ENCODE results near the gene MED17.

Gene MED17

DNA sequence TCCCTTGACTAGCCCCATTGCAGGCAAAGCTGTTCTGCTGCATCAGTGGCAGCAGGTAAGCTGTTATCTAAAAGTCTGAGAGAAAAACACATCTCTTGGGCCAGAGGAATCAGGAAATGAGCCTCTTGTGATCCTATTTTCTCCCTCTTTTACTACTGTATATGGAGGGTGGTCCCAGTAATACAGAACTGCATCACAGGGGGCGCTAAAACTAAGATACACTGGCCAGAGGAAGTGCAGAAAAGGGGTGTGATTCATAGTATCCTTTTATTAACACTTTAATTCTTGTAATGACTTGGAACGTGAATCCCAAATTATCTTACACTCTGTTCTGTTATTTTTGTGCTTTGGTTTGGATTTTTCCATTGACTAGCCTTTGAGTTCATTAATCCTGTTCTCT is 8.8 kb upstream of the MED17 start:
- TF ChIP-seq GATA2 (IDR thresholded peaks at IDR 0.05; ENCODE audit: low read depth, low read length) (no peak), GATA3 (IDR thresholded peaks at IDR 0.05; ENCODE audit: low read depth, low read length) (no peak)

- TF ChIP-seq GATA3 (IDR thresholded peaks at IDR 0.05; ENCODE audit: low read depth, low read length) (no peak), GATA2 (IDR thresholded peaks at IDR 0.05; ENCODE audit: low read depth, low read length) (no peak)
Observed at GRCh38 chr11:93783362-93783761, 720 bp upstream of the MED17 start.

GRCh38 chr11:93783765-93784144 is 327 bp upstream of the MED17 start:
- TF ChIP-seq GATA3 (IDR thresholded peaks at IDR 0.05; ENCODE audit: low read depth, low read length) (no peak), GATA2 (IDR thresholded peaks at IDR 0.05; ENCODE audit: low read depth, low read length) (no peak)

DNA sequence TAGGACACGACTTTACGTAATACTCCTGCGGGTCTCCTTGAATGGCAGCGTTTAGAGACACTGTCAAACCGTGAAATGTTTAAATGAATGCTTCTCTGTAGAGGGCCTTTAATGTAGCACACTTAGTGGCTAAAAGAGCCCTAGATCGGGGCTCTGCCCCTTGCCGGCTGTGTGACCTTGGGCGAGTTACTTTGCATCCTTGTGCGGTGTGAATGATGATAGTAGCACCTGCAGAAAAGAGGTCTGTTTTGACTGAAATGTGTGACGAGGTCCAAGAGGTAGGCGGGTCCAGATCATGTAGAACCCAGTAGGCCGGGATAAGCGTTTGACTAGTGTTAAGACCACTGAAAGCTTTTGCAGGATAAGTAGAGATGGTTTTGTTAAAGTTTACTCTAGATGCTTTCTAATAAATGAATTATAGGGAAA is 866 bp downstream of the MED17 start:
- no peak for TF ChIP-seq GATA2 (IDR thresholded peaks at IDR 0.05; ENCODE audit: low read depth, low read length)
- TF ChIP-seq GATA3 (IDR thresholded peaks at IDR 0.05; ENCODE audit: low read depth, low read length), result no peak

- TF ChIP-seq GATA2 (IDR thresholded peaks at IDR 0.05; ENCODE audit: low read depth, low read length) (no peak), GATA3 (IDR thresholded peaks at IDR 0.05; ENCODE audit: low read depth, low read length) (no peak)
Observed at GRCh38 chr11:93791493-93791892, 7.4 kb downstream of the MED17 start.

- TF ChIP-seq GATA3 (IDR thresholded peaks at IDR 0.05; ENCODE audit: low read depth, low read length) (no peak), GATA2 (IDR thresholded peaks at IDR 0.05; ENCODE audit: low read depth, low read length) (no peak)
Observed at GRCh38 chr11:93796441-93797231, 12.6 kb downstream of the MED17 start.

- no peak for TF ChIP-seq GATA2 (IDR thresholded peaks at IDR 0.05; ENCODE audit: low read depth, low read length)
- no peak for TF ChIP-seq GATA3 (IDR thresholded peaks at IDR 0.05; ENCODE audit: low read depth, low read length)
Observed at GRCh38 chr11:93801366-93801765, 17.3 kb downstream of the MED17 start.

DNA sequence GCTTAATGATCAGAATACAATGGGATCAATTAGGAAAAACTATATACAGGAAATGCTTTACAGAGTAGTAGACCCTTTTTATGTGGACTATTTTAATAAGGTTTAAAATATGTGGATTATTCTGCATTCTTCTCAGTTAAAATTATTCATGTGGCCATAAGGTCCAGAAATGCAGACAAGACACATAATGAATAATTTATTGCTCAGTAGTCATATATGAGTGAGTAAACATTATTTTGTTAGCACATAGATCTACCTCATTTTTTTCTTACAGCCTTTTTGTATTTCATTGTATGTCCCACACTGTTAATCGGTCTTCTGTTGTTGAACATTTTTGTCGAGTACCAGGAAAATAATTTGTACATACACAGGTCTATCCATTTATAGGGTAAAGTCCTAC is 20.8 kb downstream of the MED17 start:
- TF ChIP-seq GATA3 (IDR thresholded peaks at IDR 0.05; ENCODE audit: low read depth, low read length) (no peak), GATA2 (IDR thresholded peaks at IDR 0.05; ENCODE audit: low read depth, low read length) (no peak)

DNA sequence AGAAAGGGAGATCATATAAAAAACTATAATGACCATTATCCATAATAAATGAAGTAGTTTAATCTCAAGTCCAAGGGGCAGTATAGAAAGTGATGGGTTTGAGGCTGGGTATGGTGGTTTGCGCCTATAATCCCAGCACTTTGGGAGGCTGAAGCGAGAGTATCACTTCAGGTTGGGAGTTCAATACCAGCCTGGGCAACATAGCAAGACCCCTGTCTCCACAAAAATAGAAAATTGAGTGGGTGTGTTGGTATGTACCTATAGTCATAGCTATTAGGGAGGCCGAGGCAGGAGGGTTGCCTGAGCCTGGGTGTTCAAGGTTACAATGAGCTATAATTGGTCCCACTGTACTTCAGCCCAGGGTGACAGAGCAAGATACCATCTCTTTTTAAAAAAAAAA is 23.9 kb downstream of the MED17 start:
- TF ChIP-seq GATA2 (IDR thresholded peaks at IDR 0.05; ENCODE audit: low read depth, low read length) (no peak), GATA3 (IDR thresholded peaks at IDR 0.05; ENCODE audit: low read depth, low read length) (no peak)

DNA sequence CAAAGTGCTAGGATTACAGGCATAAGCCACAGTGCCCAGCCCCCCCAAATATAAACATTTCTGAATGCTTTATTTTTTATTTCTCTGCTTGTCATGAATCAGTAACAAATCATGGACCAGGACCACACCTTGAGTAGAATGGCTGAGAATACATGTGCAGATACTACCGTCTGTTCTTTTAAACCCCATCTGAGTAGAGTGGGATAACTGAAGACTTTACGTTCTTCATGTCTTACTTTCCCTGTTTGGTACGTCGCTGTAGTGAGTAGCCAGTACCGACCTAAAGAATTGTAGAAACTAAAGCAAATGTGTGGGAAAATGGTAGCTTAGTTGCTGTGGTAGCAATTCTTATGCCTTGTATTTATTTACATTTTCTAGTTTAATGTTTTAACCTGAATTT is 29.9 kb downstream of the MED17 start:
- TF ChIP-seq GATA3 (IDR thresholded peaks at IDR 0.05; ENCODE audit: low read depth, low read length), result no peak
- TF ChIP-seq GATA2 (IDR thresholded peaks at IDR 0.05; ENCODE audit: low read depth, low read length), result no peak

DNA sequence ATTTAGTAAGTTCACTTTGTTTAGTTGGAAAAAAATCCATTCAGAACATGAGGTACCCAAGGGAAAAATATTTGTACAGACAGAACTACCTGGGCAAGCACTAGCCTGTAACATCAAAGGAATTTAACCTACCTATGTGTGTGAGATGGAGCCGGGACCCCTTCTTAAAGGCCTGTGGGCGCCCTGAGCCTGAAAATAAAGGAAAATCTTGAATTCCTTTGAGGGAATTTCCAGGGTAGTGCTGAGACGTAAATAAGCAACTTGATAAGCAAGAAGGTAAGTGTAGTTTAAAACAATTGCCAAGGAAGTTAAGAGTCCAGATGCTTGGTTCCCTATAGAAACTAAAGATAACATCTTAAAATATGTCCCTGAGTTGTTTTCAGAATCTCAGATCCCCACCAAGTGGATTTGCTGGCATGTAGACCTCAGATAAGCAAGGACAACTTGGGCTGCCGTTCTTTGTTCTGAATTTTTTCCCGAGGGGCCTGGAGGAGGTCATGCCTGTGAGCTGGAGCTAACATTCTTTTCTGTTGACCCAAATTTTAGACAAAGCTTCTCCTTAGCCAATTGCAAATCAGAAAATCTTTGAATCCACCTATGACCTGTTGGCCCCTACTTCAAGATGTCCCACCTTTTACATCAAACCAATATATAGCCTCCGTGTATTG is 31.0 kb downstream of the MED17 start:
- no peak for TF ChIP-seq GATA3 (IDR thresholded peaks at IDR 0.05; ENCODE audit: low read depth, low read length)
- no peak for TF ChIP-seq GATA2 (IDR thresholded peaks at IDR 0.05; ENCODE audit: low read depth, low read length)

GRCh38 chr11:93817426-93818348 is 33.6 kb downstream of the MED17 start:
- TF ChIP-seq GATA3 (IDR thresholded peaks at IDR 0.05; ENCODE audit: low read depth, low read length) (no peak), GATA2 (IDR thresholded peaks at IDR 0.05; ENCODE audit: low read depth, low read length) (no peak)

GRCh38 chr11:93819966-93820695 is 36.0 kb downstream of the MED17 start:
- no peak for TF ChIP-seq GATA3 (IDR thresholded peaks at IDR 0.05; ENCODE audit: low read depth, low read length)
- TF ChIP-seq GATA2 (IDR thresholded peaks at IDR 0.05; ENCODE audit: low read depth, low read length), result no peak

DNA sequence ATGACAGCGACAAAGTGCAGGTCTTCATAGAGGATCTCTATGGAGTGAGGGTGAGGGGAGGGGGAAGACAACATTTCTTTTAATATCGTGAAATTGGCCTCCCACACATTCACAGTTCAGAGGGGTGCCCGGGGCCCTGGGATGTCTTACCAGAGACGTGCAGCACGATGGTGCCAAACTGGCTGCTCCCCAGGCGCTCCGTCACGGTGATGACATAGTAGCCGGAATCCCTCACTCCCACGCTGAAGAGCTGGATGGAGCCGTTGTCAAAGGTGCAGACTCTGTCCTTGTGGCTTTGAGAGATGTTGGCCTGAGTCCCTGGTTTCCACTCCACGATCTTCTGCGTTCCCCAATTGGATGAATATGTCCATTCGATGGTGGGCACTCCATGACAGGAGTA is 36.8 kb downstream of the MED17 start:
- TF ChIP-seq GATA3 (IDR thresholded peaks at IDR 0.05; ENCODE audit: low read depth, low read length) (no peak), GATA2 (IDR thresholded peaks at IDR 0.05; ENCODE audit: low read depth, low read length) (no peak)

All from SH-SY5Y (cell line).